GM12878 (cell line): ENCODE measurements around the gene CHMP1A.

Source experiments
- CREB1 ChIP-seq: IDR thresholded peaks from 2 replicates; pipeline ENCODE4 v1.6.1; 2012; ENCODE audit warnings: low read depth, mild to moderate bottlenecking, inconsistent platforms
- CTCF ChIP-seq, 3 experiments: IDR thresholded peaks in 2 of 3; conservative IDR thresholded peaks in 1 of 3; 2 replicates each; pipeline ENCODE4 v1.5.1; 2011; ENCODE audit warnings: low read depth in 3 of 3, low read length in 3 of 3, mild to moderate bottlenecking in 3 of 3, control low read depth in 2 of 3, moderate library complexity in 2 of 3, inconsistent platforms in 1 of 3, mixed read lengths in 1 of 3; ENCODE audit not compliant: control insufficient read depth in 2 of 3, insufficient read depth in 1 of 3; ENCODE audit errors: extremely low read depth in 1 of 3
- E2F8 ChIP-seq: fragments of 450-650 bp; IDR thresholded peaks from 2 replicates; pipeline ENCODE4 v1.6.1; 2018; ENCODE audit warnings: mild to moderate bottlenecking, low read depth, moderate library complexity; ENCODE audit not compliant: partially characterized antibody
- EGR1 ChIP-seq, 2 experiments: IDR thresholded peaks; 1 replicate in 1 of 2; 2 replicates in 1 of 2; pipeline ENCODE4 v1.6.1; 2011 to 2012; ENCODE audit warnings: low read depth in 2 of 2, low read length in 2 of 2, borderline replicate concordance in 1 of 2, mild to moderate bottlenecking in 1 of 2, moderate library complexity in 1 of 2
- EP300 ChIP-seq, 2 experiments: fragments of 150-350 bp in 1 of 2; IDR thresholded peaks; 2 replicates each; pipeline ENCODE4 v1.6.1; 2011 to 2012; ENCODE audit warnings: low read depth in 2 of 2, low read length in 2 of 2, borderline replicate concordance in 1 of 2, improper control_type of control experiment in 1 of 2, inconsistent platforms in 1 of 2; ENCODE audit not compliant: control insufficient read depth in 1 of 2
- RAD21 ChIP-seq: IDR thresholded peaks from 2 replicates; pipeline ENCODE4 v1.6.1; 2011; ENCODE audit warnings: mild to moderate bottlenecking, low read depth, low read length, moderate library complexity; ENCODE audit not compliant: insufficient read depth
- TAF1 ChIP-seq: IDR thresholded peaks from 2 replicates; pipeline ENCODE4 v1.6.1; 2011; ENCODE audit warnings: mild to moderate bottlenecking, low read depth, low read length, borderline replicate concordance
- TCF7 ChIP-seq: IDR thresholded peaks from 2 replicates; pipeline ENCODE4 v1.6.1; 2014; ENCODE audit warnings: antibody characterized with exemption, borderline replicate concordance
- ZNF274 ChIP-seq: IDR thresholded peaks from one replicate; pipeline ENCODE4 v1.8.0; 2011; ENCODE audit not compliant: insufficient read length, insufficient read depth

- TF ChIP-seq EGR1 (IDR thresholded peaks at IDR 0.05; ENCODE audit: borderline replicate concordance in 1 of 2, low read depth in 2 of 2, low read length in 2 of 2) (no peak), RAD21 (no peak), CREB1 (no peak), E2F8 (no peak), TAF1 (no peak), EP300 (IDR thresholded peaks at IDR 0.05; ENCODE audit: borderline replicate concordance in 1 of 2, control insufficient read depth in 1 of 2, low read depth in 2 of 2, low read length in 2 of 2) (no peak), CTCF (IDR thresholded peaks at IDR 0.05 in 2 of 3, conservative IDR thresholded peaks at IDR 0.05 in 1 of 3; ENCODE audit: control insufficient read depth in 2 of 3, extremely low read depth in 1 of 3, insufficient read depth in 1 of 3, low read depth in 3 of 3, low read length in 3 of 3) (no peak), ZNF274 (no peak), TCF7 (no peak)
Measured at GRCh38 chr16:89633064-89633631, 24.4 kb downstream of the CHMP1A start.
